NCI-H1694 (cell line): Measurements from ENCODE around the gene TMEM115.

Experiments used
- DNase-seq: peaks from one replicate; lab custom pipeline; 2025; lab: John Stamatoyannopoulos, UW

The TMEM115 gene

DNA sequence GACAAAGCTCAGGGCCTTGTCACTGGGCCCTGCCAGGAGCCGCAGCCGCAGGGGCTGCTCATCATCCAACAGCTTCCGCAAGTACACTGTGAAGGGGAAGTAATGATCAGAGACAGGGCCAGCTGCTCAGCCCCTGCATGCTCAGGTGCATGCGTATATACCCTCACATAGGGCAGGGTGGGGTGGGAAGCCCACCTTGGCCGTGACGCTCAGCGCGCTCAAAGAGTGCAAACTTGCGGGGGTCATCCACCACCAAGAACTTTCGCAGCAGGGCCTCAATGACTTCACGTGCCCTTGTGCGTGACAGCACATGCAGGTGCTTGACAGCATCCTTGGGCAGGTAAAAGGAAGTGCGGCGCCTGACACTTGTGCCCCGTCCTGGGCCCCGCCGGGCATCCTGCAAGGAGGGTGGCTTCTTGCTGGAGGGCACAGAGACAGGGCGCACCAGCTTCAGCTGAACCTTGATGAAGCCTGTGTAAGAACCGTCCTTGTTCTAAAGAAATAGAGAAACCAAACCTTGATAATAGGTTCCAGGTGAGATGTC lies 27.9 kb downstream of the TMEM115 start:
- no peak for DNase-seq

- no peak for DNase-seq
These were observed 29.0 kb downstream of the TMEM115 start for GRCh38 chr3:50330330-50330729.

DNA sequence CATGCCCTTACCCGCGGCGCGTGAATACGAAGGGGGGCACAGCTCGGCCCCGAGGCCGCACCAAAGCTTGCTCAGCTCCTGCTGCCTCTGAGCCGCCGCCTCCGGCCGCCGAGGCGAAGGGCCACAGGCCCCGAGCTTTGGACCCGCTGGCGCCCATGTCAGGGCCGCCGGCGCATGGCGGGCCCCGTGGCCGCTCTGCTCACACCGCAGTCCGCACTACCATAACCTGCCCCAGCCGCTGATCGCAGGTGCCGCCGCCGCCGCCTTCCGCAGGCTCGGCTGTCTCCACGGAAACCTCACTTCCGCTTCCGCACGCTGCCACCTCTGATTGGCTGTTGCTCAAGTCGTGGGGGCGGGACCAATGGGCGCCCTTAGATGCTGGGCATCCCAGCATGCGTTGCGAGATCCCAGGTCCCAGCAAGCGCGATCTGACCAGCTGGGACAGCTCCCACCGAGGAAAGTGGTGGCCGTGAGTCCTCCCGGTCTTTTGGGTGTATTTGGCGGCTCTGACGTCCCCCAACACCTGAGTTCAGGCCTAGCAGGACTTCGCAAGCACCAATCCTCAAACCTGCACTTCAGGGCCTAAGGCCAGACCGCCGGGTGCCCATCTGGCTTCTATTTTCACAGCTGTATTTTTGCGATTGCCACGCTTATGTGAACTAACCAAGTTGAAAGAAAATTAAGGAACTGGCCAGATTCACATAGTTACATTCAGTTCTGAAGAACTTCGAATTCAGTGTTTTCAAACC lies 31.2 kb downstream of the TMEM115 start, which contains the start of gene TUSC2:
TUSC2 (minus strand) TSS at position 281 of the 749 bp plus-strand sequence; CDS start at position 157, 124 bp downstream.
- DNase-seq = peak; percentile 64

DNA sequence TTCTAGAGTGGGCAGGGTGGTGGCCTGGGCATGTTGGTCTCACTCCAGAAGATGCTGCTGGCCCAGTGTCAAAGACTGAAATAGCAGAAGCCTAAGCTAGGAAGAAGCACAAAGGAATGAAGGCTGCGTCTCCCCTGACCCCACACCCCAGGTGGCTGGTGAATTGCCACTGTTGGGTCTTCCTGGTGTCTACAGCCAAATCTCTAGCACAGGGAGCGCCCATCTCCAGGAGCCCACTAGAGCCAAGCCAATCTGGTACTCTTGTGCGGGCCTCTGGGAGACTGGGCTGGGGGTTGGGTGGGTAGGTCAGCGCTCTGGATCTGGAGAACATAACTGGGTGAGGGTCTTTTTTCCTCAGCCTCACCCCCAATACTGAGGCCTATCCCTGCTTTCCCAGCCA lies 32.2 kb downstream of the TMEM115 start:
- no peak for DNase-seq

- DNase-seq = no peak
These were observed 33.2 kb downstream of the TMEM115 start for GRCh38 chr3:50326182-50326541.

- no peak for DNase-seq
These were observed 33.7 kb downstream of the TMEM115 start for GRCh38 chr3:50325497-50326181.

- no peak for DNase-seq
These were observed 34.2 kb downstream of the TMEM115 start for GRCh38 chr3:50325113-50325480.

GRCh38 chr3:50324351-50325112 lies 34.8 kb downstream of the TMEM115 start:
- DNase-seq = peak; percentile 19

- no peak for DNase-seq
These were observed 35.6 kb downstream of the TMEM115 start for GRCh38 chr3:50323614-50324199.

- DNase-seq = no peak
These were observed 36.2 kb downstream of the TMEM115 start for GRCh38 chr3:50323092-50323600.

DNA sequence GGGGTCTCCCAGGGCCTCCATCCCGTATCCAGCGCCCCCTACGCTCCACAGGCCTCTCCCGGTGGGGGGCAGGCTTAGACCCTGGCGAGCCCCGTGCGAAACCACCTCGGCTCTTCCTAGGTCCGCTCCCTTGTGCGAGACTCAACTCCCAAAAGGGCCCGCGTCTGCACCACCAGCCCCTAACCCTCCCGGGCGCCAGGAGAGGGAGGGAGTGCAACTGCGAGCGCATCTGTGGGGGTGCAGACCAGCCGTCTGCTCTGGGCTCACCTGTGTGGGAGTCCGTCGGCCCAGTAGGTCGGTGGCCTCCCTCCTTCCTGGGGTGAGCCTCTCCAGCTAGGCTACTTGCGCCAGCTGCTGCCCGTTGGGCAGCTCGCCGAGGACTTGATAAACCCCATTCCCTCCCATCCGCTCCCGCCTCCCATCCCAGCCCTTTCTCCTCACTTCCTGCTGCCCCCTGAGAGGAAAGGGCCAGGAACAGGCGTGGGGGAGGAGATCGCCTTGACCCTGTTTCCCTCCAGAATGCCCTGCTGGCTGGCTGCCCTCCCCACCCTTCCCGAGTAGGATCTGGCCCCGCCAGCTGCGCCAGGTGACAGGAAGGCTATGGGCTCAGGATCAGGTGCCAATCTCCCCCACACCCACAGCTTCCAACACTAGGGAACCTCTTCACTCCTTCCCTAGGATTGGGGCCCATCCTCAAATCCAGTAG lies 36.8 kb downstream of the TMEM115 start, which contains the start of gene HYAL2:
HYAL2 (minus strand) TSS at position 360 of the 706 bp plus-strand sequence. CDS start 2,256 bp downstream, outside the sequence.
- no peak for DNase-seq

DNA sequence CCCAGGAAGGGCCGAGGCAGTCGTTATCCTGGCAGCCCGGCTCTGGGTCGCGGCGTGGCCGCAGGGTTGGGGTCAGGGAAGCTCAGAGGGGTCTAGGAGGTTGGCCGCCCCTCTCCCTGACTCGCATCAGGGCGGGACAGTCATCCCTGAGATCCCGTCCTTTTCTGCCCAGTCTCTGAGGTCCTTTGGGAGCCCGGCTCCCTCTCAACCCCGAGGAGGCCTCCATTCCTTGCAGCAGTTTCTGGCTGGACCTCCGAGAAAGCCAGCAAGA lies 37.3 kb downstream of the TMEM115 start:
- no peak for DNase-seq

DNA sequence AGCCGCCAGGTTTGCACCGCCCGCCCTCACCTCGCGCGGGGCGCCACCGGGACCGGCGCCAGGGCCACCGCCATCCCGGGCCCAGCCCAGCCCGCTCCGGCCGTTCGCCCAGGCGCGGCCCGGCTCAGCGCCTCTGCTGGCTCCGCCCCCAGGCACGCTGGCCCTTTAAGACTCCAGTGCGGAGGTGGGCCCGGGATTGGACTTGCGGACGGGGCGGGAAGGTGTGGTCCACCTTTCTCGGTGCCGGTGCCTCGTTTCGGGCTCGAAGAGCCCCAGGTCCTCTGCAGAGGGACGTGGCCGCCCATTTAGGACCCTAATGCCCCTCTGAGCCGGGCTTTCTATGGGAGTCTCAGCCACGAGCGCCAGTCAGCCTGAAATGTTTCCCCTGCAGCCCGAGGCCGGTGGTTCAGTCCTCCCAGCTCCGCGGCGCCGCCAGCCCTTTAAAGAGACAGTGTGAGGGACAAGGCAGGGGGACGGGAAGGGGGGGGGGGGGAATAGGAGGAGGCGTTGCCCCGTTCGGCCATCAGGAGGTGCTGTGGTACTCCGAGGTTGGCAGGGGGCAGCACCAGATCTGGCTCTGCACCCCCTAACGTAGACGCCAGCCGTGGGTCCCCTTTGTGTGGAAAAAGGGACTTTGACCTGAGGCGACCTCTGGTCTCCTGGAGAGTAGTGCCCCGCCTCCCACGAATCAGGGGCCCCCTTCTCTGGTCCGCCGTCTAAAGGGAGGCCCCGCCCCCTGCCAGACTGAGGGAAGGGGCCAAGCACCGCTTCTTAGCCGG lies 37.8 kb downstream of the TMEM115 start:
- peak; percentile 9 for DNase-seq

GRCh38 chr3:50320853-50321335 lies 38.4 kb downstream of the TMEM115 start:
- DNase-seq = no peak

- DNase-seq = no peak
These were observed 39.3 kb downstream of the TMEM115 start for GRCh38 chr3:50319894-50320625.

DNA sequence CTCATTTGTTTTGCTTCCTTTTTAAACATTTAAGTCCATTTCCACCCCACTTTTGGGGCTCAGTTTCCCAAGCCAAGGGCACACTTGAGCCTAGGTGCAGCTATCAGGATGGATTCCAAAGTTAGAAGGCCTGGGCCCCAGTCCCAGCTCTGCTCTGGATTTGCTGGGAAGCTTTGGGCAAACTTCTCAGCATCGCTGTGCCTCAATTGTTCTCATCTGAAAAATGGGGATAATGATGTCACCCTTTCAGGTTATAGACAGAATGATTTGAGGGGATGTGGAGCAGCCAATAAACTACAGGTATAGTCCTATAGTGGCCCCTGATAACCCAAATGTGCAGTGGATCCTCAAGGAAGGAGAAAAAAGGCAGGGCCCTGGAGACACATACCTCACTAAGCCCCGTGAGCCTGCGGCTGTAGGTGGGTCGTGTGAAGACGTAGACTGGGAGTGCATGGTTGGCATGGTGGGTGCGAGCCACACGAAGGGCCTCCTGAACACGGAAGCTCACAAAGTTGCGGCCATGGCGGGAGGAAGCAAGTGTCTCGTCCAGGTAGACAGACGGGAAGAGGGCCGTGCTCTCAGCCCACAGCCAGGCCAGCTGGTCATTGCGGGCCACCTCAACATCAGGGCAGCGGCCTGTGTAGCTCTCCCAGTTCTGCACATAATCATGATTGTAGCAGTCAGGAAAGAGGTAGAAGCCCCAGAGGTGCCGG lies 40.0 kb downstream of the TMEM115 start:
- no peak for DNase-seq

DNA sequence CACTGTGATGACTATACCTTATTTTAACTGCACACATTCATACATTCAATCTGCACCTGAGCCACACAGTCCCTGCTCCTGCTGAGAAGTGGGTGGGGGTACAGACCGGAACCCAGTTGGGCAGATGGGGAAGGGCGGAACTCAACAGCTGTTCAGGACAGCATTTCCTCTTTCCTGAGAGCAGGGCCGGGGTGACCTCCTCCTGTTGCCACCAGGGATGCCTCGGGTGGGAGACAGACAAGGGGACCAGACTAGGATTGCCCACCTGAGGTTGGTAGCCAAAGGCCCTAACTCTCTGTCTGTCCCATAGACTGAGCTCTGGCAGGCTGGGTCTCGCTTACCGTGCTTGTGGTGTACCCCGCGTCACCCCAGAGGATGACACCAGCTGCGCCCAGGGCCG lies 40.7 kb downstream of the TMEM115 start:
- no peak for DNase-seq

GRCh38 chr3:50318163-50318562 lies 41.2 kb downstream of the TMEM115 start:
- no peak for DNase-seq

GRCh38 chr3:50317300-50317699 lies 42.0 kb downstream of the TMEM115 start:
- DNase-seq = no peak
